Panc1 (cell line): ENCODE results near the gene FAR2. TPM values are rescaled to one million over a fixed set of nuclear protein-coding genes. Genes with fewer than 3 reads are reported as not detected.

Experiments used
- ATAC-seq: fragments of 200-7000 bp; cut with Tn5 transposase; 2 replicates; pipeline ENCODE4 v1.9.1; 2020; ENCODE audit warnings: mild to moderate bottlenecking, moderate library complexity
- BruUV-seq: library from RNA; stranded (reverse); fragments of 400-500 nt; replicated peaks from 2 replicates; lab custom pipeline; 2021; lab: Mats Ljungman, UMichigan
- CTCF ChIA-PET: fragments of 300-600 bp; sonication (Branson Sonifier 250); formaldehyde crosslinking; loops from one replicate; lab custom pipeline; 2022; ENCODE audit warnings: antibody characterized with exemption; lab: Charles Lee
- POLR2A ChIA-PET: fragments of 300-600 bp; sonication (Branson Sonifier 250); formaldehyde crosslinking; loops from one replicate; lab custom pipeline; 2022; ENCODE audit warnings: antibody characterized with exemption; lab: Charles Lee
- DNase-seq: peaks from one replicate; pipeline ENCODE4 v3.0.0-alpha.2; 2010; ENCODE audit warnings: low read depth, low spot score
- H3K27ac ChIP-seq: 2 replicates; pipeline ENCODE4 v1.5.1; 2011; ENCODE audit warnings: mild to moderate bottlenecking, low read length, inconsistent platforms
- H3K27me3 ChIP-seq: fragments of 200-500 bp; sonication (Bioruptor generic); 2 replicates; pipeline ENCODE4 v1.6.0; 2014; ENCODE audit warnings: low read length, inconsistent platforms; ENCODE audit not compliant: control insufficient read depth, insufficient read depth
- H3K36me3 ChIP-seq: fragments of 200-500 bp; sonication (Bioruptor generic); 2 replicates; pipeline ENCODE4 v1.5.1; 2014; ENCODE audit warnings: inconsistent platforms, mild to moderate bottlenecking, low read length, moderate library complexity; ENCODE audit not compliant: control insufficient read depth, insufficient read depth
- H3K4me1 ChIP-seq: 2 replicates; pipeline ENCODE4 v1.5.1; 2011; ENCODE audit warnings: inconsistent platforms, mild to moderate bottlenecking, low read length, moderate library complexity; ENCODE audit not compliant: control insufficient read depth, insufficient read depth
- H3K4me3 ChIP-seq, 2 experiments: 2 replicates each; pipeline ENCODE4 v1.5.1; 2011 to 2012; ENCODE audit warnings: low read depth in 2 of 2, low read length in 2 of 2, mild to moderate bottlenecking in 2 of 2, inconsistent platforms in 1 of 2, moderate library complexity in 1 of 2
- H3K9me3 ChIP-seq: fragments of 200-500 bp; sonication (Bioruptor generic); 2 replicates; pipeline ENCODE4 v1.5.1; 2014; ENCODE audit warnings: low read depth, mild to moderate bottlenecking, inconsistent platforms, low read length, moderate library complexity; ENCODE audit not compliant: control insufficient read depth, insufficient read depth
- CTCF ChIP-seq: fragments of 450-650 bp; IDR thresholded peaks from 2 replicates; pipeline ENCODE4 v1.5.1; 2017; ENCODE audit warnings: mild to moderate bottlenecking
- POLR2AphosphoS5 ChIP-seq: IDR thresholded peaks from 2 replicates; pipeline ENCODE4 v1.6.1; 2012; ENCODE audit warnings: mild to moderate bottlenecking, low read depth, low read length, moderate library complexity
- REST ChIP-seq, 2 experiments: IDR thresholded peaks; 2 replicates each; pipeline ENCODE4 v1.6.1; 2011 to 2012; ENCODE audit warnings: low read depth in 2 of 2, control low read depth in 1 of 2, low read length in 1 of 2, mild to moderate bottlenecking in 1 of 2, moderate library complexity in 1 of 2; ENCODE audit not compliant: insufficient read depth in 1 of 2
- SIN3A ChIP-seq: IDR thresholded peaks from 2 replicates; pipeline ENCODE4 v1.6.1; 2012; ENCODE audit warnings: low read depth, mild to moderate bottlenecking, low read length, moderate library complexity, borderline replicate concordance; ENCODE audit not compliant: insufficient read depth
- TCF7L2 ChIP-seq: IDR thresholded peaks from 2 replicates; pipeline ENCODE4 v1.6.1; 2011; ENCODE audit warnings: mild to moderate bottlenecking, low read depth, low read length, inconsistent platforms
- in situ Hi-C: cut with HindIII; loops from 2 replicates; pipeline ENCODE4 v1.10.0; 2016; ENCODE audit warnings: low sequenced_read_pairs, low pct_unique_long_range_greater_than_20kb
- intact Hi-C: fragments of 100-400 bp; cut with micrococcal nuclease; formaldehyde crosslinking; loops from one replicate; pipeline ENCODE4 v1.10.0; 2022; ENCODE audit not compliant: unreplicated experiment
- total RNA-seq: library from RNA; stranded (reverse); gene quantifications from one replicate; pipeline ENCODE4 v1.2.1, GENCODE V29; 2021; ENCODE audit not compliant: unreplicated experiment

FAR2 gene
- total RNA-seq, 1 experiment from 2014 or later: 6.2 TPM

GRCh38 chr12:29133181-29133580 lies 15.9 kb upstream of the FAR2 start:
- ATAC-seq (no peak), DNase-seq (no peak)
- no TSS peak for BruUV-seq
- H3K9me3 ChIP-seq: no peaks in the 10 kb centered on the region
- ChIA-PET POLR2A (no interaction called here), CTCF (no interaction called here)
- no peak overlapping the region for H3K27ac ChIP-seq
- no peak overlapping the region for H3K4me3 ChIP-seq
- no peak for TF ChIP-seq TCF7L2
- no peak for TF ChIP-seq POLR2AphosphoS5
- TF ChIP-seq REST (IDR thresholded peaks at IDR 0.05; ENCODE audit: insufficient read depth in 1 of 2, low read depth in 2 of 2, low read length in 1 of 2): no peak
- TF ChIP-seq SIN3A: no peak
- no peak for TF ChIP-seq CTCF
- in situ Hi-C loops: no loop called here
- intact Hi-C loops: no loop called here
- H3K4me1 ChIP-seq: no peaks in the 10 kb centered on the region
- no peaks in the 10 kb centered on the region for H3K27me3 ChIP-seq
- H3K36me3 ChIP-seq: no peaks in the 10 kb centered on the region

GRCh38 chr12:29133680-29134079 lies 15.4 kb upstream of the FAR2 start:
- ATAC-seq: no peak
- CTCF ChIA-PET: no interaction called here

More at GRCh38 chr12:29133680-29134079, 15.4 kb upstream of the FAR2 start:
- H3K4me1 ChIP-seq: no peaks in the 10 kb centered on the region
- no peak for TF ChIP-seq SIN3A
- no peak for TF ChIP-seq REST (IDR thresholded peaks at IDR 0.05; ENCODE audit: insufficient read depth in 1 of 2, low read depth in 2 of 2, low read length in 1 of 2)
- TF ChIP-seq CTCF: no peak
- TF ChIP-seq TCF7L2: no peak
- TF ChIP-seq POLR2AphosphoS5: no peak
- in situ Hi-C loops (no loop called here), intact Hi-C loops (no loop called here)
- H3K27ac ChIP-seq: no peak overlapping the region
- no peak overlapping the region for H3K4me3 ChIP-seq
- no peaks in the 10 kb centered on the region for H3K27me3 ChIP-seq
- no peaks in the 10 kb centered on the region for H3K9me3 ChIP-seq
- no TSS peak for BruUV-seq
- H3K36me3 ChIP-seq: no peaks in the 10 kb centered on the region
- POLR2A ChIA-PET: no interaction called here
- no peak for DNase-seq
